Glomerular endothelial cell (primary cell): ENCODE results near the gene POLR1H. TPM values are rescaled to one million over a fixed set of nuclear protein-coding genes. Genes with fewer than 3 reads are reported as not detected.

ENCODE experiments used
- total RNA-seq: library from RNA; depleted of rRNA; stranded (reverse); fragments of >200 nt; gene quantifications from 2 replicates; pipeline ENCODE4 v1.2.3, GENCODE V29; 2015

POLR1H gene
- total RNA-seq, 1 donor from 2014 or later: 19.2 TPM

Other genes starting within 250 kb of the POLR1H start
- not detected in 2 replicates for gene HLA-G, start 233.4 kb upstream of the POLR1H start, total RNA-seq
- gene HLA-A, start 118.7 kb upstream of the POLR1H start, total RNA-seq: 625 and 1,826 TPM in 2 replicates
- 34.8 and 37.4 TPM in 2 replicates for gene PPP1R11, start 5.9 kb downstream of the POLR1H start, total RNA-seq
- not detected in 2 replicates for gene RNF39, start 14.5 kb downstream of the POLR1H start, total RNA-seq
- not detected in 2 replicates for gene TRIM31, start 51.8 kb downstream of the POLR1H start, total RNA-seq
- not detected in 2 replicates for gene TRIM40, start 74.9 kb downstream of the POLR1H start, total RNA-seq
- not detected in 2 replicates for gene TRIM10, start 99.9 kb downstream of the POLR1H start, total RNA-seq
- not detected in 2 replicates for gene TRIM15, start 102.3 kb downstream of the POLR1H start, total RNA-seq
- gene TRIM26, start 152.1 kb downstream of the POLR1H start, total RNA-seq: 39.7 and 44.9 TPM in 2 replicates